OCI-LY1 (cell line): ENCODE measurements around the gene MYO5B.

Experiments
- EZH2 ChIP-seq: fragments of 200-600 bp; sonication (generic), shearing (Covaris generic); IDR thresholded peaks from 2 replicates; pipeline ENCODE4 v1.8.0; 2017; ENCODE audit warnings: borderline replicate concordance, mixed run types, mild to moderate bottlenecking, antibody characterized with exemption, low read length, moderate library complexity, mixed read lengths
- TF ChIP-seq, protein P1 (sequence below): fragments of 200-600 bp; sonication (generic), shearing (Covaris generic); IDR thresholded peaks from 2 replicates; pipeline ENCODE4 v1.5.1; 2017; ENCODE audit warnings: mild to moderate bottlenecking, antibody characterized with exemption, low read length, moderate library complexity, mixed read lengths

- TF ChIP-seq, protein P1, sequence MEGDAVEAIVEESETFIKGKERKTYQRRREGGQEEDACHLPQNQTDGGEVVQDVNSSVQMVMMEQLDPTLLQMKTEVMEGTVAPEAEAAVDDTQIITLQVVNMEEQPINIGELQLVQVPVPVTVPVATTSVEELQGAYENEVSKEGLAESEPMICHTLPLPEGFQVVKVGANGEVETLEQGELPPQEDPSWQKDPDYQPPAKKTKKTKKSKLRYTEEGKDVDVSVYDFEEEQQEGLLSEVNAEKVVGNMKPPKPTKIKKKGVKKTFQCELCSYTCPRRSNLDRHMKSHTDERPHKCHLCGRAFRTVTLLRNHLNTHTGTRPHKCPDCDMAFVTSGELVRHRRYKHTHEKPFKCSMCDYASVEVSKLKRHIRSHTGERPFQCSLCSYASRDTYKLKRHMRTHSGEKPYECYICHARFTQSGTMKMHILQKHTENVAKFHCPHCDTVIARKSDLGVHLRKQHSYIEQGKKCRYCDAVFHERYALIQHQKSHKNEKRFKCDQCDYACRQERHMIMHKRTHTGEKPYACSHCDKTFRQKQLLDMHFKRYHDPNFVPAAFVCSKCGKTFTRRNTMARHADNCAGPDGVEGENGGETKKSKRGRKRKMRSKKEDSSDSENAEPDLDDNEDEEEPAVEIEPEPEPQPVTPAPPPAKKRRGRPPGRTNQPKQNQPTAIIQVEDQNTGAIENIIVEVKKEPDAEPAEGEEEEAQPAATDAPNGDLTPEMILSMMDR, result no peak
- no peak for TF ChIP-seq EZH2
These were observed 261.3 kb downstream of the MYO5B start for GRCh38 chr18:49933530-49934128.
